G401 (cell line): ENCODE data around the gene AZU1. TPM values are rescaled to one million over a fixed set of nuclear protein-coding genes. Genes with fewer than 3 reads are reported as not detected.

Source experiments
- DNase-seq: peaks from one replicate; pipeline ENCODE4 v3.0.0-alpha.2; 2015; ENCODE audit warnings: low spot score
- in situ Hi-C: cut with HindIII; loops from 2 replicates; pipeline ENCODE4 v1.10.0; 2016; ENCODE audit warnings: low sequenced_read_pairs, mixed read lengths
- total RNA-seq: library from RNA; depleted of rRNA; stranded (reverse); fragments of >200 nt; shearing (Covaris generic); gene quantifications from 2 replicates; pipeline ENCODE4 v1.2.3, GENCODE V29; 2014; rRNA removed

AZU1 gene
- total RNA-seq: 0.25 TPM in 1 of 2 replicates, not detected in the other

DNA sequence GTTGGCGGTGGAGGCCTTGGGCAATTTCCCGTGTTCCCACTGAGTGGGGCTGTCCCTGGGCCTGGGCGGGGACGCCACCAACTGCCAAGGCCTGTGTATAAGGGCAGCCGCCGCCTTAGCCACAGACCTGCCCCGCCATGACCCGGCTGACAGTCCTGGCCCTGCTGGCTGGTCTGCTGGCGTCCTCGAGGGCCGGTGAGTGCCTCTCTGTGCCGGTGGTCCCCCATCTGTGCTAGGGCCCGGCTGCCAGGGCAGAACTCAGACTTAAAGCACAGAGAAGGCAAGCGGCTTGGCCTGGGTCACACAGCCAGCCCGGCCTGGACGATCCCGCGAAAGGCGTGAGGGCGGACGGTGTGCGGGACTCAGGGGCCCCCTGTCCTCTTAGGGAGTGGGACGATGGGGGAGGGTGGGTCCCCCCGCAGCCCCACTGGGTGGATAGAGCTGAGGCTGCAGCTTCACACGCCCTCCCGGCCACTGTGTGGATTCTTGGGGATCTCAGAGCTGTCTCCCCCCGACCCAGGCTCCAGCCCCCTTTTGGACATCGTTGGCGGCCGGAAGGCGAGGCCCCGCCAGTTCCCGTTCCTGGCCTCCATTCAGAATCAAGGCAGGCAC is at the start of gene AZU1:
Gene AZU1 (plus strand): TSS at position 128 of the 612 bp plus-strand sequence. CDS start 10 bp downstream, at position 138.
- no peak for DNase-seq
- in situ Hi-C loops: no loop called here

- no peak for DNase-seq
- in situ Hi-C loops: no loop called here
Observed at GRCh38 chr19:778910-779653, 48.6 kb upstream of the AZU1 start.

- in situ Hi-C loops: no loop called here
- no peak for DNase-seq
Observed at GRCh38 chr19:780935-781334, 46.7 kb upstream of the AZU1 start.

- in situ Hi-C loops: no loop called here
- no peak for DNase-seq
Observed at GRCh38 chr19:781800-782184, 45.8 kb upstream of the AZU1 start.

- no peak for DNase-seq
- in situ Hi-C loops: no loop called here
Observed at GRCh38 chr19:782185-782877, 45.3 kb upstream of the AZU1 start.

DNA sequence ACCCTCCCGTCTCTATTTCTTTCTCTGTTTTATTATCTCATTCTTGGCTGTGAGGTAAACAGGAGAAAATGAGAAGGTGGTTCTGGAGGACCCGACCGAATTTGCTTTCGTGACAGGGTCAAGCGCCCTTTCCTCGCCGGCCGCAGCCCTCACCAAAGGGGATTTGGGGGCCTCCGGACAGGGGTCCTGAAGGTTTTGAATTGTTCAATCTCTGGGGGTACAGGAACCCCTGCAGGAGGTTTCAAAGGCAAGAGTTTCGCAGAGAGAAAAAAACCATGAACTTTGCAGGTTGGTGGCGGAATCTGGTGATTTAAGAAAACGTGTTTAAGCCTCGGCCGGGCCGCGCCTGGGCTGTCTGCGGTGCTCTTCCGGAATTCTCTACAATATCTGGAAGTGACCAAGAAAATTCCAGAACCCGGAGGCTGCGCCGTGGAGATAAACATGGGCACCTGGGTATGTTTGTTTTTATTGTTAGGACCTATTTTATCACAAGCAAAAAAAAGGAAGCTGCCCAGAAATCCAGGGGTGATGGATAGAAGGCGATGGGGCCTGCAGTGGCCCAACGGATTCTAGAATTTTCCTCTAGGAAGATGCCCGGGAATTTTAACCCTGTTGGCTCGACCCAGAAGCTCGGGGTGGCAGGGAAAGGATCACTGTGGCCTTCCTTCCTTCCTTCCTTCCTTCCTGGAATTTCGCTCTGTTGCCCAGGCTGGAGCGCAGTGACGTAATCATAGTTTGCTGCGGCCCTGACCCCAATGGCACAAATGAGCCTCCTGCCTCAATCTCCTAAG is 44.6 kb upstream of the AZU1 start:
- DNase-seq: no peak
- in situ Hi-C loops: no loop called here

DNA sequence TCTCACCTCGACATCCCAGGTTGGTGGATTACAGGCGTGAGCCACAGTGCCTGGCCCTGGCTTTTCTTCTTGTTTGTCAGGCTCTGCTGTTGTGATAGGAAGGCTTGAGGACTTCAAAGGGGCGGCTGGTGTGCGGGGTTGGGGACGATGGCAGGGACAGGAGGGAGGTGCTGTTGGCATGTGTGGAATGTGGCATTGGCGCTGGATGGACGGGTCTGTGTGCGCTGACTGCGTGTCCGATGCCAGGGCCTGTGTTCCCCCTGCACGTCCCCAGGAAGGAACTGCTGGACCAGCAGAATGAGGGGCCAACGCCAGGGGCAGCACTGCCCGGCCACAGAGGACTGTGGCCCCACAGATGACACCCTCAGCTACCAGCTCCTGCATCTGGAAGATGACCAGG is 43.1 kb upstream of the AZU1 start:
- DNase-seq: no peak
- in situ Hi-C loops: no loop called here

DNA sequence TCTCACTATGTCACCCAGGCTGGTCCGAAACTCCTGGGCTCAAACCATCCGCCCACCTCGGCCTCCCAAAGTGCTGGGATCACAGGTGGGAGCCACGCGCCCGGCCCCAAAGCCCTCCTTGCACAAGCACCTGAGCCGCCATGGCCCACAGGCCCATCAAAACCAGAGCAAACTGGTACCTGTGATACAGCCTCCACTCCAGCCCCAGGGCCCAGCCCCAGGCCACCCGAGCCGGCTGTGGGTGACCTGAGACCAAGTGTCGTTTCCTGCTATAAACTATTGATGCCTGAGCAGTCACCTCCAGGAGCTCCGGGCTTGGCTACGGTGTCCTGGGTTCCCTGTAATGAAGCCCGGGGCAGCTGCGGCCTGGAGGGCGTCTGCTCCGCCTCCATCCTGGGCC is 40.1 kb upstream of the AZU1 start:
- no peak for DNase-seq
- in situ Hi-C loops: no loop called here

DNA sequence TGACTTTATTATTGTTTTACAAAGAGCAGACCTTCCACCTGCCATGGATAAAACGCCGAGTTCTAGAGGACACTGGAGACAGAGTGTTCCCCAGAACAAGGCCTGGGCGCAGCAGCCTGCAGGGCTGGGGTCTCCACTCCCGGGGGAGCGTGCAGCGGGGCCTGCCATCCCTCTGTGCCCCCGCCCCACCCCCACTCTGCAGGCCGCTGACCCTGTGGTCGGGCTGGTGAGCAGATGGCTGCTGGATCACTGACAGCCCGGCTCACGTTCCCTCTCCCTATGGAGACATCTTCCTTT is 39.0 kb upstream of the AZU1 start:
- no peak for DNase-seq
- in situ Hi-C loops: no loop called here

GRCh38 chr19:788983-789700 is 38.5 kb upstream of the AZU1 start:
- in situ Hi-C loops: no loop called here
- no peak for DNase-seq

- in situ Hi-C loops: no loop called here
- no peak for DNase-seq
Observed at GRCh38 chr19:789701-790060, 38.0 kb upstream of the AZU1 start.

- in situ Hi-C loops: no loop called here
- DNase-seq: no peak
Observed at GRCh38 chr19:791007-791566, 36.5 kb upstream of the AZU1 start.

DNA sequence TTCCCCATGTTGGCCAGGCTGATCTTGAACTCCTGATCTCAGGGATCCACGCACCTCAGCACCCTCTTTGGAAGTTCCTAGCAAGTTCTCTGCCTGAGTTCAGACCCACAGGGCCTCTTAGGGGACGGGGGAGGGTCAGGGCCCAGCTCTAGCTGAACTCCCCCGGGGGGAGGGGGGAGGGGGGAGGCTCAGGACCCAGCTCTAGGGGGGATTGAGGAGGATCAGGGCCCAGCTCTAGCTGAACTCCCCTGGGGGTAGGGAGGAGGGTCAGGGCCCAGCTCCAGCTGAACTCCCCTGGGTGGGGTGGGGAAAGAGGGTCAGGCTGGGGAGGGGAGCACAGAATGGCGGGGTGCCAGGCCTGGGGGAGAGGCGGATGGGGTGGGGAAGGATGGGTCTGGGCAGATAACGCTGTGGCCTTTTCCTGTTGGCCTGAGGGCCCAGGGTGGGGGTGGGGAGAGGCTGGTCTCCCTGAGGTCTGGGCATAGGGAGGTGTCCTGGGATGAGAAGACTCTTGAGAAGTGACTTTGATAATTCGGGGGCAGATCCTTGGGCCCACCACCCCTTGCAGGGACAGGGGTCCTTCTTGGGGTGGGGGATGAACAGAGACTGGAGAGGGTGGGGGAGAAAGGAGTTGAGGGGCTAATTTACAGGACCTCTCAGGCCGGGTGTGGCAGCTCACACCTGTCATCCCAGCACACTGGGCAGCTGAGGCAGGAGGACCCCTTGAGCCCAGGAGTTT is 35.9 kb upstream of the AZU1 start:
- in situ Hi-C loops: no loop called here
- no peak for DNase-seq

GRCh38 chr19:792306-792885 is 35.2 kb upstream of the AZU1 start:
- no peak for DNase-seq
- in situ Hi-C loops: no loop called here

DNA sequence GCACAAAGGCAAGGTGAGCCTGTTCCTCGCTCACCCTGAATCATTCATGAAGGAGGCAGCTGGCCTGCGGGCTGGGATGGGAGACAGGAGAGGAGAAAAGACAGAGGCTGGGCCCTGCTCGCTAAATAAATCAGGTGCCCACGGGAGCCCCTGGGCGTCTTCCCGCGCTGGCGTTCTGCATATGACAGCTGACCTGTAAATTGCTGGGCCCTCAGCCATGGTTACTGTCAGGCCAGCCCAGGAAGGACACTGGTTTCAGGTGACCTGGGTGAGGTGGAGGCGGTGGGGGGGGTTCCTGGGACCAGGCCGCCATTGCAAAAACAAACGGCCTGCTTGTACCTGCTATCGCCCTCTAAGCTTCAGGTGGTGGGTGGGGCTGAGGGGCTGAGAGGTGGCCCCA is 33.8 kb upstream of the AZU1 start:
- in situ Hi-C loops: no loop called here
- no peak for DNase-seq

DNA sequence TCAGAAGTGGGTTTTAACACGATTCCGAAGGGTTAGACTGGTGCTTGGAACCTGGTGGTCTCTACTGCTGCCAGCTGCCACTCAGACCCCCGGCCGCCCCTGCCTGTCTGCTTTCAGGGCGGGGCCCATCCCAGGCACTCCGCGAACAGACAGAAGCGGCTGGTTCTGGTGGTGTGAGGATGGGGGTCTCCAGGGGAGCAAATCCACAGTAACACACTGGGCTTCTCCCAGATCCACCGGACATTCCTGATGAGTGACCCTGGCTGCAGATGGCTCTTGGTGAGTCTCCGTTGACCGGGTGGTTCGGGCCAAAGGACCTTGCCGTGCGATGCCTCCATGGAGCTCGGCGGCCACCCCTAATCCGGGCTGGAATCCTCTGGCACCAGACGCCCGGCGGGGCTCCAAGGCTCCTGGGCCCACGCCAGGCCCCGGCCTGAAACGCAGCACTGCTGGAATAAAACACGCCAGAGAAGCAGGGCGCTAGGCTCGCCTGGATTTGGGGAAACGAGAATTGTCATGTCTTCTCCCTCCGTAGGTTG is 32.5 kb upstream of the AZU1 start:
- in situ Hi-C loops: no loop called here
- no peak for DNase-seq

DNA sequence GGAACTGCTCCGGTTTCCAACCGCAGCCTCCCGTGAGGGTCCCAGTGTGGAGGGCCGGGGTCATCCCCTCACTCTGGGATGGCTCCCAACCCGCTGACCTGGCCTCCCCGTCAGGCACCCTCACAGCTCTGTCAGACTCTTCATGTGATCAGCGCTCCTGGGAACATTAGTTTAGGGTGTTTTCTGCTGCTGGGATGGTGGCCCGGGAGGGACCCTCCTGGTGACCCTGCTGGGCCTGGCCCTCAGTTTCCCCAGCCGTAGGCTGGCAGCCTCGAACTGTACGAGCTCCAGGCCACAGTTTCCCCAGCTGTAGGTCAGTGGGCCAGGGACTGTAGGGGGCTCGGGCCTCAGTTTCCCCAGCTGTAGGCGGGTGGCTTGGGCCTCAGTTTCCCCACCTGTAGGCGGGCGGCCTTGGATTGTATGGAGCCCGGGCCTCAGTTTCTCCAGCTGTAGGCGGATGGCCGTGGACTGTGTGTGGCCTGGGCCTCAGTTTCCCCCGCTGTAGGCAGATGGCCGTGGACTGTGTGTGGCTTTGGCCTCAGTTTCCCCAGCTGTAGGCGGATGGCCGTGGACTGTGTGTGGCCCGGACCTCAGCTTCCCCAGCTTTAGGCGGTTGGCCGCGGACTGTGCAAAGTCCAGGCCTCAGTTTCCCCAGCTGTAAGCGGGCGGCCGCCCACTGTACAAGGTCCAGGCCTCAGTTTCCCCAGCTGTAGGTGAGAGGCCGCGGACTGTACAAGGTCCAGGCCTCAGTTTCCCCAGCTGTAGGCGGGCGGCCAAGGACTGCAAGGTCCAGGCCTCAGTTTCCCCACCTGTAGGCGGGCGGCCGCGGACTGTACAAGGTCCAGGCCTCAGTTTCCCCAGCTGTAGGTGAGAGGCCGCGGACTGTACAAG is 31.7 kb upstream of the AZU1 start:
- DNase-seq: no peak

More for the DNA sequence above, 31.7 kb upstream of the AZU1 start:
- in situ Hi-C loops: no loop called here
